HG02798 (cell line): Measurements from ENCODE around the gene KCTD21.
"Not testable (repeated sequence)": the region's sequence is repeated elsewhere in the genome, so short reads cannot be mapped to it uniquely, and the experiment has no call there.

Experiments
- ATAC-seq: cut with Tn5 transposase; IDR thresholded peaks from one replicate; pipeline ENCODE4 v1.9.1; 2021; ENCODE audit warnings: mild to moderate bottlenecking; ENCODE audit not compliant: unreplicated experiment, poor library complexity

The KCTD21 gene

DNA sequence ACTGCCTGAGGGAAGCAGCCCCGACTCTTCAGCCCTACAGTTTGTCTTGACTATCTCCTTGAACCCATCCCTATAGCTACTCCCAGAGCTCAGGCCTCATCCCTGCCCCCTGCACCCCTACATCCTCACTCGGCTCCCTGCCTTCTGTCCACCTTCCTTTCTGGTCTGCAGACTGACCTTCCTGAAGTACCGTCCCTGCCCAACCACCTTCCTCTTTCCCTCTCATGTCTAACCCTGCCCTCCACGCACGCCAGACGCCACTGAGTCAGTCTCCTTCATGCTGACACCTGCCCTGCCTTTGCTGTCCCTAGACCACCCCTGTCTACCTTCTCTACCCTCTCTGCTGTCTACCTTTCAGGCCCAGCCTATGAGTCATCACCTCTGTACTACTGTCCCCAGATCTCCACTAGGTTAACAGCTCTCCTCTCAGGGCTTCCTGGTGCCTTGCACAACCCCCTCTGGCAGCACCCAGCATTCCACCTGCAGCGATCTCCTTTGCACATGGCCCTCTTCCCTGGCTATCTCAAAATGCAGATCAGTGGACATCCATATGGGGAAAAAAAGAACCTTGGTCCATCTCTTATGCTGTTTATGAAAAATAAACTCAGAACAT lies 8.9 kb downstream of the KCTD21 start:
- ATAC-seq = no peak

DNA sequence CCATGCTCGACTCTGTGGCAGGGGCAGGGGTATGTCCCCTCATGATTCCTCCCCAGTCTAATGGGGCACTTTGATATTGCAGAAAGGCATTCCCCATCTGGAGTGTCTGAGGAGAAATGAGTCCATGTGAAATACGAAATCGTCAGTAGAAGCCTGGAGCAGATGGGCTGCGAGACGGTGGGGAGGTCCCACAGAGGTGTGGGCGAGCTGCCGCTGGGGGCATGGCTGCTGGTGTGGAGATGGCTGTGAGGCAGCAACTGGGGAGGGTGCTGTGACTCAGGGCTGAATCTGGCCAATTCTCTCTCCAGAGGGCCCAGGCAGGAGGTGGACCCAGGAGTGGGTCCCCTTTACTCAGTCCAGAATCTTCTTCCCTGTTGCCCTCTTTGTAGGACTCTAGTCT lies 11.2 kb downstream of the KCTD21 start:
- ATAC-seq = no peak

DNA sequence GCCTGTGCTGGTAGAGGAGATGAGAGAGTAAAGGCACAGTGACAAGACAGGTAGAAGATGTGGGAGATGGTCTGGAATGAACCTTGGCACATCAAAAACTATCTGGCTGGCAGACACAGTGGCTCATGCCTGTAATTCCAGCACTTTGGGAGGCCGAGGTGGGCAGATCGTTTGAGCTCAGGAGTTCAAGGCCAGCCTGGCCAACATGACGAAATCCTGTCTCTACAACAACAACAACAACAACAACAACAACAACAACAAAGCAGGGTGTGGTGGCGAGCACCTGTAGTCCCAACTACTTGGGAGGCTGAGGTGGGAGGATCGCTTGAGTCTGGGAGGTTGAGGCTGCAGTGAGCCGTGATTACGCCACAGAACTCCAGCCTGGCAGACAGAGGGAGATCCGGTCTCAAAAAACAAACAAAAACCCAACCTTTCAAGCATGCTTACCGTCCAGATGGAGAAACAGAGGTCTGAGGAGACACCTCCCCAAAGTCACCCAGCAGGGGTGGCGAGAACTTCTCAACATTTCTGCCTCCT lies 11.8 kb downstream of the KCTD21 start:
- ATAC-seq = no peak

GRCh38 chr11:78175862-78176261 lies 12.6 kb downstream of the KCTD21 start:
- not testable (repeated sequence) for ATAC-seq

DNA sequence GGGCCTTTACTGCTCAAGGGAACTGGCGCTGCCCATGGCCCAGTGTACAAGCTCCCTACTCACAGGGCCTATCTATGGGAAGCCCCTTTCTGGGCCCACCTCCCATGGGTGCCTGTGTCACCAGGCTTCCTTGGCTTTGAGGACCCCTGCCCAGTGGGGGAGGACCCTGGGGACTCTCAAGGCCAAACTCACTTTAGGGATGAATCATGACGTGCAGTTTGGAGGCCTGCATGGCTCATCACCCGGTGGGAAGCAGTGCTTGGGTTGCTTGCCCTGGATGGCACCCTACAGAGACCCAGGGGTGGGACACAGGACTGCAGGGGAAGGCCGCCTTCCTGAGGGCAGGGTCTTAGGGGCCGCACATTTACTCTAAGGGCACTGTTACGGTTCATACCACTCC lies 16.5 kb downstream of the KCTD21 start:
- ATAC-seq = no peak

DNA sequence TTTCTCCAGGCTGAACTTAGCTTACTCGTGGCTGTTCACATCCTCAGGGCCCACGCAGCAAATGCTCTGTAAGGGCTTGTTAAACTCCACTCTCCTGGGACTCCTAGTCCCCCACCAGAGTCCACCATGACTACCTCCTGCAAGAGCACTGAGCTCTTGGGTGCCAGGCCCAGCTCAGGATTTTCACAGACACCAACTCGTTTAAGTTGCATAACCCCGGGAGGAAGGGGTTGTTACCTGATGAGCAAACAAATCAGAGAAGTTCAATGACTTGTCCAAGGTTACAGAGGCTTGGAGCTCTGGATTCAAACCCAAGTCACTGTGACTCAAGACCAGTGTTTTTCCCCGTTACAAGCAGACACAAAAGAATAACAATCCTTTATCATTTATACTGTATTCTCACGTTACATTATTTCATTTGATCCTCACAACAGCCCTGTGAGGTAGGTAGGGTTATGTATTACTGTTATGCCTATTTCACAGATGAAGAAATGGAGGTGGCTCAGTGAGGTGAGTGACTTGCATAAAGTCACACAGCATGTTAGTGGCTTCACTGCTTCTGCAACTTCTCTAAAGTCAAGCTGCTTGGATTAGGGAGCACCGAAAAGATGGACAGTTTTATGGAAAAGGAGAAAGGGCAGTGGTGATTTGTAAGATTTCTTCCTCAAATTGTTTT lies 17.4 kb downstream of the KCTD21 start:
- ATAC-seq = no peak

- no peak for ATAC-seq
Measured at GRCh38 chr11:78170413-78170812, 18.0 kb downstream of the KCTD21 start.

GRCh38 chr11:78168539-78169477 lies 19.6 kb downstream of the KCTD21 start:
- ATAC-seq = no peak

DNA sequence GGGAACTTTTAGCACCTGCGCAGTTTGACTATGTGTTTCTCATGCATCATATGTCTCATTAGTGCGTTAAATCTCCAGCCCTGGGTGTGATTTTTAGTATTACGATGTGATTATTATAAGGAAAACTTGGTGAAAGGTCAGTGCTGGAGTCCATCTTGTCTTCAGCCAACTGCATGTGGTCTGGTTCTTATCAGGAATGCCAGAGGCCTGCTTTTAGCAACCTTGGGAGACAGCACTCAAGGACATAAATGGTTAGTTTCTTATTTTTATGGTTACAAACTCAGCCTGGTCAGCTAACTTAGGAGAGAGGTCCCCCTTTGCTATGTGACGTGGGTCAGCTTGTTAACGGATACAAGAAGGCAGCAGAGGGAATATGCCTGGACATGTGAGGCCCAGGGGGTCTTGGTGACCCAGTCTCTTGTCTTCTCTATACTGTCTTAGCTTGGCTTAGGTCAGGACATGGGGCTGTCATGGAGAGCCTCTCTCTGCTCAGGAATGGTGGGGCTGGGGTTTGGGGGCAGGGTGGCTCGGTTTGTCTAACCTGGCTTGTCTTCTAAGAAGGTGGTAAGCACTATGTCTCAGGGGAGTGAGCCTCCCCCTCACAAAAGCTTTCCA lies 21.5 kb downstream of the KCTD21 start:
- no peak for ATAC-seq

- ATAC-seq = no peak
Measured at GRCh38 chr11:78164471-78164870, 24.0 kb downstream of the KCTD21 start.

DNA sequence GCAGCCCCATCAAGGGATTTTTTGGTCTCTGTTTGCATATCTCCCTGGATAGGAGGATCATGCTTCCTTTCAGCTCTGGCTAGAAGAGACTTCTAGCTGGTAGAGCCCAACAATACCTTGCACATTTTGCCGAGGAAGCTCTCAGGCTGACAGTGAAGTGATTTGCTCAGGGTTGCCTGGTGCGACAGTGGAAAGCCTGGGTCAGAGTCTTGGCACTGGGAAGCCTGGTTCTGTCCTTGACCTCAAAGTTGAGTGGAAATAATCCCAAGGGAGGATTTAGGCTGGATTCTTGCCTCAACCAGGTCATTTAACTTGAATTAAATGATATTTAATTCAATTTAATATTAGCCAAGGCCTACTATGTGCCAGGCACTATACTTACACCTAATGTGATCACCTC lies 24.6 kb downstream of the KCTD21 start:
- ATAC-seq = no peak

DNA sequence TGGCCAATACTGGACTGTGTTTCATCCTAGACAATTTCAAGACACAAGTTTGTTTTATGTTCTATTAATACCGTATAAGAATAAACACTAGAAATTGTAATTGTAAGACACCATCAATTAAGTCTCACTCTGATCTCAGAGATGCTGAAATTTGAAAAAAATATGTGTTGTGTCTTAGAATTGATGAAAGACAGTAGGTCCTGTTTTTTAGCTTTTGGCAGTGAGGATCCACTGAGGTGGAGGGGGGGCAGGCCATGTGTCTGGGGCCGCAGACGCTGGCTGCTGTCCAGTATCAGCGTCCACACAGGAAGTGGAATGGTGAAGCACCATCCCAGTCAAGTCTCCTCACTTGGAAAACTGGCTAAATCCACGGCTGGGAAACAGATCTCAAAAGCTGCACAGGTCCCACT lies 26.5 kb downstream of the KCTD21 start:
- no peak for ATAC-seq

GRCh38 chr11:78161346-78161745 lies 27.1 kb downstream of the KCTD21 start:
- no peak for ATAC-seq

DNA sequence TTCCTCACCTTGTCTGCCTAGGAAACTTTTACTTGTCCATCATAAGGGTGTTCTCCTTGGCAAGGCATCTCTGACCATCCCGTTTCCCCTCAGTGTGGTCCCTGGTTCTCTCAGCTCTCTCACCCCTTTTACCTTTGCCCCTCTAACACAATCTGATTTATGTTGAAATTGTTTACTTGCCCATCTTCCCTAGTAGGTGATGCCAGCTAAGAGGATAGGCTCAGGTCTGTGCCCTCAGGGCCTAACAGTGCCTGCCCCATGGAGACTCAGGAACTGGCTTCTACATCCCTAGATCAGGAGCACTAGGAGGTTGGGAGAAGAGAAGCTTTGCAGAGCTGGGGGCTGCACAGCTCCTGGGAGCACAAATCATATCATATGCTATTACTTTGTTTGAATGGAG lies 27.9 kb downstream of the KCTD21 start:
- no peak for ATAC-seq

GRCh38 chr11:78158987-78159652 lies 29.3 kb downstream of the KCTD21 start:
- ATAC-seq = no peak

GRCh38 chr11:78156127-78156844 lies 32.1 kb downstream of the KCTD21 start:
- ATAC-seq = no peak

DNA sequence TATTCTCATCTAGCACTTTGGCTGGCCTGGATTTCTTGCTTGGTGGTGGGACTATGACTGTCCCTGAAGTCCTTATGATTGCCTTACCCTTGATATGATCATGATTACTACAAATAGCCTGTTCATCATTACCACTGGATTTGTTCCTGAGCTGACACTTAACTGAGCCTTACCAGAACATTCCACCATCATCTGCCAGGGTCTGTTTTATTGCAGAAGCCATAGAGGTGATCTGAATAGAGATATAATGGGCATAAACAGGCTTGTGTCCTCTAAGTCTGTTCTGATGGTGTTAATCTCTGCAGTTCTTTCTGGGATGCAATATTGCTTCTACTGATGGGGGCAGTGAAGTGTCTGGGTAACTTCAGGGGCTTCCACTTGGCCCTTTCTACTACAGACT lies 36.6 kb downstream of the KCTD21 start:
- no peak for ATAC-seq

GRCh38 chr11:78150754-78151153 lies 37.7 kb downstream of the KCTD21 start:
- no peak for ATAC-seq

- ATAC-seq = no peak
Measured at GRCh38 chr11:78150346-78150745, 38.1 kb downstream of the KCTD21 start.
